WTC11 (cell line): ENCODE measurements around the gene SMOC2. TPM values are rescaled to one million over a fixed set of nuclear protein-coding genes. Genes with fewer than 3 reads are reported as not detected.

Experiments
- ATAC-seq: fragments of 200-7000 bp; cut with Tn5 transposase; 2 replicates; pipeline ENCODE4 v1.10.0; 2021; ENCODE audit warnings: mild to moderate bottlenecking, moderate library complexity
- CTCF ChIA-PET: fragments of 300-600 bp; sonication (Branson Sonifier 250); formaldehyde crosslinking; loops from one replicate; lab custom pipeline; 2021; ENCODE audit warnings: antibody characterized with exemption; lab: Charles Lee
- POLR2A ChIA-PET: fragments of 350-600 bp; sonication (Branson Sonifier 250); formaldehyde crosslinking; loops from one replicate; lab custom pipeline; 2021; ENCODE audit warnings: antibody characterized with exemption; lab: Charles Lee
- DNase-seq: peaks from one replicate; pipeline ENCODE4 v3.0.0; 2021; ENCODE audit warnings: low spot score
- H3K27ac Mint-ChIP-seq: 2 replicates; pipeline ENCODE4 v1.8.0; 2021; ENCODE audit warnings: mixed read lengths
- H3K27me3 Mint-ChIP-seq: 2 replicates; pipeline ENCODE4 v1.8.0; 2021; ENCODE audit warnings: low read depth, mild to moderate bottlenecking, moderate library complexity, mixed read lengths
- H3K36me3 Mint-ChIP-seq: 2 replicates; pipeline ENCODE4 v1.8.0; 2021; ENCODE audit warnings: mixed read lengths
- H3K4me1 Mint-ChIP-seq: 2 replicates; pipeline ENCODE4 v1.8.0; 2022; ENCODE audit warnings: mixed read lengths
- H3K4me3 Mint-ChIP-seq: 2 replicates; pipeline ENCODE4 v1.8.0; 2021; ENCODE audit warnings: mild to moderate bottlenecking, moderate library complexity, mixed read lengths
- H3K9me3 Mint-ChIP-seq: 2 replicates; pipeline ENCODE4 v1.8.0; 2021; ENCODE audit warnings: mixed read lengths
- CREB1 ChIP-seq: sonication (generic); formaldehyde crosslinking; IDR thresholded peaks from 2 replicates; pipeline ENCODE4 v1.8.0; 2023; ENCODE audit warnings: mild to moderate bottlenecking, missing genetic modification reagents
- HMGA2 ChIP-seq: fragments of 250-450 bp; sonication (Bioruptor Pico); IDR thresholded peaks from 2 replicates; pipeline ENCODE4 v1.4.0; 2021; ENCODE audit warnings: mild to moderate bottlenecking, moderate library complexity
- HMGXB4 ChIP-seq: sonication (generic); formaldehyde crosslinking; IDR thresholded peaks from 2 replicates; pipeline ENCODE4 v1.8.1; 2023; ENCODE audit warnings: mild to moderate bottlenecking, moderate library complexity, missing genetic modification reagents
- NFE2L1 ChIP-seq: sonication (generic); formaldehyde crosslinking; IDR thresholded peaks from 2 replicates; pipeline ENCODE4 v1.8.1; 2023; ENCODE audit warnings: missing genetic modification reagents
- NFYB ChIP-seq: sonication (generic); formaldehyde crosslinking; conservative IDR thresholded peaks from 2 replicates; pipeline ENCODE4 v1.8.0; 2022; ENCODE audit warnings: low read depth, missing genetic modification reagents
- NR2C2 ChIP-seq: sonication (generic); formaldehyde crosslinking; IDR thresholded peaks from 2 replicates; pipeline ENCODE4 v1.8.0; 2022; ENCODE audit warnings: mild to moderate bottlenecking, missing genetic modification reagents
- RORB ChIP-seq: fragments of 250-450 bp; sonication (Bioruptor Pico); IDR thresholded peaks from 2 replicates; pipeline ENCODE4 v1.9.0; 2021; ENCODE audit warnings: mild to moderate bottlenecking
- SMAD4 ChIP-seq: sonication (generic); formaldehyde crosslinking; IDR thresholded peaks from 2 replicates; pipeline ENCODE4 v1.8.0; 2022; ENCODE audit warnings: mild to moderate bottlenecking, missing genetic modification reagents
- SP1 ChIP-seq: sonication (generic); formaldehyde crosslinking; conservative IDR thresholded peaks from 2 replicates; pipeline ENCODE4 v1.8.1; 2022; ENCODE audit warnings: missing genetic modification reagents
- ZBTB21 ChIP-seq: sonication (generic); formaldehyde crosslinking; IDR thresholded peaks from 2 replicates; pipeline ENCODE4 v1.8.1; 2023; ENCODE audit warnings: mild to moderate bottlenecking, missing genetic modification reagents, borderline replicate concordance
- ZNF121 ChIP-seq: sonication (generic); formaldehyde crosslinking; IDR thresholded peaks from 2 replicates; pipeline ENCODE4 v1.8.0; 2023; ENCODE audit warnings: missing genetic modification reagents
- ZNF423 ChIP-seq: fragments of 250-450 bp; sonication (Bioruptor Pico); IDR thresholded peaks from 2 replicates; pipeline ENCODE4 v2.1.2; 2022; ENCODE audit warnings: mild to moderate bottlenecking, moderate library complexity
- total RNA-seq: library from RNA; stranded (reverse); gene quantifications from 3 replicates; pipeline ENCODE4 v1.2.3, GENCODE V29; 2021
- TF ChIP-seq, protein P1 (sequence below): sonication (generic); formaldehyde crosslinking; IDR thresholded peaks from 2 replicates; pipeline ENCODE4 v1.8.0; 2022; ENCODE audit warnings: mild to moderate bottlenecking, missing genetic modification reagents
- TF ChIP-seq, protein P2 (sequence below): fragments of 200-600 bp; IDR thresholded peaks from 2 replicates; pipeline ENCODE4 v1.8.0; 2022; ENCODE audit warnings: antibody characterized with exemption
- TF ChIP-seq, protein P3 (sequence below): fragments of 250-450 bp; sonication (Bioruptor Pico); conservative IDR thresholded peaks from 2 replicates; pipeline ENCODE4 v1.9.0; 2021; ENCODE audit warnings: mild to moderate bottlenecking
- TF ChIP-seq, protein P4 (sequence below): sonication (generic); formaldehyde crosslinking; IDR thresholded peaks from 2 replicates; pipeline ENCODE4 v1.8.0; 2023; ENCODE audit warnings: missing genetic modification reagents
- TF ChIP-seq, protein P5 (sequence below): sonication (generic); formaldehyde crosslinking; IDR thresholded peaks from 2 replicates; pipeline ENCODE4 v1.8.0; 2022; ENCODE audit warnings: mild to moderate bottlenecking, missing genetic modification reagents
- TF ChIP-seq, protein P6 (sequence below): sonication (generic); formaldehyde crosslinking; IDR thresholded peaks from 2 replicates; pipeline ENCODE4 v1.8.1; 2022; ENCODE audit warnings: low read depth, missing genetic modification reagents, borderline replicate concordance
- TF ChIP-seq, protein P7 (sequence below): sonication (generic); formaldehyde crosslinking; conservative IDR thresholded peaks from 2 replicates; pipeline ENCODE4 v1.8.1; 2023; ENCODE audit warnings: mild to moderate bottlenecking, low read depth, missing genetic modification reagents, moderate library complexity

The SMOC2 gene
- total RNA-seq, 1 experiment from 2014 or later: 3.9 TPM

- TF ChIP-seq, protein P1, sequence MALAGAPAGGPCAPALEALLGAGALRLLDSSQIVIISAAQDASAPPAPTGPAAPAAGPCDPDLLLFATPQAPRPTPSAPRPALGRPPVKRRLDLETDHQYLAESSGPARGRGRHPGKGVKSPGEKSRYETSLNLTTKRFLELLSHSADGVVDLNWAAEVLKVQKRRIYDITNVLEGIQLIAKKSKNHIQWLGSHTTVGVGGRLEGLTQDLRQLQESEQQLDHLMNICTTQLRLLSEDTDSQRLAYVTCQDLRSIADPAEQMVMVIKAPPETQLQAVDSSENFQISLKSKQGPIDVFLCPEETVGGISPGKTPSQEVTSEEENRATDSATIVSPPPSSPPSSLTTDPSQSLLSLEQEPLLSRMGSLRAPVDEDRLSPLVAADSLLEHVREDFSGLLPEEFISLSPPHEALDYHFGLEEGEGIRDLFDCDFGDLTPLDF (CRISPR knock-in tag): no peak
- TF ChIP-seq, protein P2, sequence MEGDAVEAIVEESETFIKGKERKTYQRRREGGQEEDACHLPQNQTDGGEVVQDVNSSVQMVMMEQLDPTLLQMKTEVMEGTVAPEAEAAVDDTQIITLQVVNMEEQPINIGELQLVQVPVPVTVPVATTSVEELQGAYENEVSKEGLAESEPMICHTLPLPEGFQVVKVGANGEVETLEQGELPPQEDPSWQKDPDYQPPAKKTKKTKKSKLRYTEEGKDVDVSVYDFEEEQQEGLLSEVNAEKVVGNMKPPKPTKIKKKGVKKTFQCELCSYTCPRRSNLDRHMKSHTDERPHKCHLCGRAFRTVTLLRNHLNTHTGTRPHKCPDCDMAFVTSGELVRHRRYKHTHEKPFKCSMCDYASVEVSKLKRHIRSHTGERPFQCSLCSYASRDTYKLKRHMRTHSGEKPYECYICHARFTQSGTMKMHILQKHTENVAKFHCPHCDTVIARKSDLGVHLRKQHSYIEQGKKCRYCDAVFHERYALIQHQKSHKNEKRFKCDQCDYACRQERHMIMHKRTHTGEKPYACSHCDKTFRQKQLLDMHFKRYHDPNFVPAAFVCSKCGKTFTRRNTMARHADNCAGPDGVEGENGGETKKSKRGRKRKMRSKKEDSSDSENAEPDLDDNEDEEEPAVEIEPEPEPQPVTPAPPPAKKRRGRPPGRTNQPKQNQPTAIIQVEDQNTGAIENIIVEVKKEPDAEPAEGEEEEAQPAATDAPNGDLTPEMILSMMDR: no peak
- no peak for TF ChIP-seq SMAD4 (CRISPR knock-in tag)
- TF ChIP-seq ZNF423 (CRISPR knock-in tag): no peak
- TF ChIP-seq, protein P3, sequence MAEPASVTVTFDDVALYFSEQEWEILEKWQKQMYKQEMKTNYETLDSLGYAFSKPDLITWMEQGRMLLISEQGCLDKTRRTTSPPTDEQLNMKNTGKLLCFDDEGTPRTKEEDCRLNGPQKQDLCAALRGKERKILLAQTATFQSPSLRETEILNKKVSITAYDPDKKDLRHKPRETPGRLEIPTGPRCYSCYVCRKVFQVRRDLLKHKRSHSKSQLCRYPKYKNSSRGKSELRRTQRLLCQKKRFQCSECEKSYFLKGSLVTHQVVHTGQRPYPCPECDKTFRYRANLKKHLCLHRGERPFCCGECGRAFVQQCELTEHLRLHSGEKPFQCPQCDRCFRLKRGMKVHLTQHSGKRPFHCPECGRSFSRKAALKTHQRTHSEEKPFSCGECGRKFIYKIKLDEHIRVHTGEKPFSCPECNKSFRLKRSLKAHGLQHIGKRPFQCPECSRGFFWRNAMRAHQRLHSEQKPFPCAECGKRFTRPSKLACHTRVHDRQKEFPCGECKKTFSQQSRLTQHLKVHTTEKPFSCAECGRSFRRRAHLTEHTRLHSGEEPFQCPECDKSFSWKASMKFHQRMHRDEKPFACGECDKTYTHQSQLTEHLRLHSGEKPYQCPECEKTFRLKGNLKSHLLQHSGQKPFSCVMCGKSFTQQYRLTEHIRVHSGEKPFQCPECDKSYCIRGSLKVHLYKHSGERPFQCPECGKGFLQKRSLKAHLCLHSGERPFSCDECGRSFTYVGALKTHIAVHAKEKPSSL (CRISPR knock-in tag): no peak
- TF ChIP-seq NR2C2: no peak
- TF ChIP-seq, all 79 proteins: peak for 0
Observed at GRCh38 chr6:168582571-168582981, 141.6 kb downstream of the SMOC2 start (continued).

- TF ChIP-seq SP1 (CRISPR knock-in tag): no peak
- no peak for TF ChIP-seq NFYB (CRISPR knock-in tag)
- no peak for TF ChIP-seq ZBTB21 (CRISPR knock-in tag)
- TF ChIP-seq NFE2L1 (CRISPR knock-in tag): no peak
- TF ChIP-seq CREB1 (CRISPR knock-in tag): no peak
- peaks cover 8% of the 10 kb centered on the region; the same call in 1 of the 2 replicates for H3K4me1 Mint-ChIP-seq
- DNase-seq: no peak
- CTCF ChIA-PET: interaction anchor here (0.8 to 1.1 kb wide), 2 partner anchors 20 to 127 kb away, joined by 3 read pairs; no protein-coding TSS in a partner anchor
- H3K27me3 Mint-ChIP-seq: no peaks in the 10 kb centered on the region
- no peaks in the 10 kb centered on the region for H3K9me3 Mint-ChIP-seq
- H3K27ac Mint-ChIP-seq: no peak overlapping the region
- ATAC-seq: no peak
- POLR2A ChIA-PET: no interaction called here
- H3K36me3 Mint-ChIP-seq: no peaks in the 10 kb centered on the region
- no peak overlapping the region for H3K4me3 Mint-ChIP-seq
Observed at GRCh38 chr6:168583126-168583525, 142.1 kb downstream of the SMOC2 start.

GRCh38 chr6:168583821-168584220, 142.8 kb downstream of the SMOC2 start:
- DNase-seq: no peak
- ChIA-PET CTCF (no interaction called here), POLR2A (no interaction called here)
- Mint-ChIP-seq H3K36me3 (no peaks in the 10 kb centered on the region), H3K9me3 (no peaks in the 10 kb centered on the region), H3K4me3 (no peak overlapping the region), H3K4me1 (peaks cover 11% of the 10 kb centered on the region), H3K27ac (no peak overlapping the region), H3K27me3 (no peaks in the 10 kb centered on the region)
- no peak for ATAC-seq
- TF ChIP-seq, protein P4, sequence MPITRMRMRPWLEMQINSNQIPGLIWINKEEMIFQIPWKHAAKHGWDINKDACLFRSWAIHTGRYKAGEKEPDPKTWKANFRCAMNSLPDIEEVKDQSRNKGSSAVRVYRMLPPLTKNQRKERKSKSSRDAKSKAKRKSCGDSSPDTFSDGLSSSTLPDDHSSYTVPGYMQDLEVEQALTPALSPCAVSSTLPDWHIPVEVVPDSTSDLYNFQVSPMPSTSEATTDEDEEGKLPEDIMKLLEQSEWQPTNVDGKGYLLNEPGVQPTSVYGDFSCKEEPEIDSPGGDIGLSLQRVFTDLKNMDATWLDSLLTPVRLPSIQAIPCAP (CRISPR knock-in tag): no peak

DNA sequence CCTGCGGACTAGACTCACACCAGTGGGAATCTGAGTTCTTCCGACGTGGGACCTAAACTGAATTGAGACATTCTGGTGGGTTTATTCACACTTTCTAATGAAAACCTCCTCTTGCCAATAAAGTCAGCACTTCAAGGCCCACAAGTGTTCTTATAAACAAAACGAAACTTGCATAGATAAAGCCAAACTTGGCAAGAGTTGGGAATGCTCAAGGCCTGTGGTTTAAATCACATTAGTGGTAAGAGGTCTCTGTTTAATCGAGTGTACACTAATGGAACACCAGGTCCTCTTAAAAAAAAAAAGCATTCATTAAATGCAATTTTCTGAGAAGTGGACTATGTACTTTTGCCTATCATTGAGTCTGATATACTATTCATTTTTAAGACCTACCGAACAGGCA, 143.3 kb downstream of the SMOC2 start:
- Mint-ChIP-seq H3K4me3 (no peak overlapping the region), H3K27me3 (no peaks in the 10 kb centered on the region), H3K9me3 (no peaks in the 10 kb centered on the region), H3K27ac (no peak overlapping the region), H3K36me3 (no peaks in the 10 kb centered on the region), H3K4me1 (peaks cover 11% of the 10 kb centered on the region)
- ATAC-seq (no peak), DNase-seq (no peak)
- POLR2A ChIA-PET: no interaction called here
- CTCF ChIA-PET: no interaction called here
- TF ChIP-seq, protein P5, sequence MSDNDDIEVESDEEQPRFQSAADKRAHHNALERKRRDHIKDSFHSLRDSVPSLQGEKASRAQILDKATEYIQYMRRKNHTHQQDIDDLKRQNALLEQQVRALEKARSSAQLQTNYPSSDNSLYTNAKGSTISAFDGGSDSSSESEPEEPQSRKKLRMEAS (CRISPR knock-in tag): no peak
- TF ChIP-seq CREB1 (CRISPR knock-in tag): no peak
- no peak for TF ChIP-seq HMGXB4 (CRISPR knock-in tag)
- TF ChIP-seq NR2C2: no peak
- no peak for TF ChIP-seq RORB (CRISPR knock-in tag)
- no peak for TF ChIP-seq HMGA2 (CRISPR knock-in tag)
- TF ChIP-seq, protein P6, sequence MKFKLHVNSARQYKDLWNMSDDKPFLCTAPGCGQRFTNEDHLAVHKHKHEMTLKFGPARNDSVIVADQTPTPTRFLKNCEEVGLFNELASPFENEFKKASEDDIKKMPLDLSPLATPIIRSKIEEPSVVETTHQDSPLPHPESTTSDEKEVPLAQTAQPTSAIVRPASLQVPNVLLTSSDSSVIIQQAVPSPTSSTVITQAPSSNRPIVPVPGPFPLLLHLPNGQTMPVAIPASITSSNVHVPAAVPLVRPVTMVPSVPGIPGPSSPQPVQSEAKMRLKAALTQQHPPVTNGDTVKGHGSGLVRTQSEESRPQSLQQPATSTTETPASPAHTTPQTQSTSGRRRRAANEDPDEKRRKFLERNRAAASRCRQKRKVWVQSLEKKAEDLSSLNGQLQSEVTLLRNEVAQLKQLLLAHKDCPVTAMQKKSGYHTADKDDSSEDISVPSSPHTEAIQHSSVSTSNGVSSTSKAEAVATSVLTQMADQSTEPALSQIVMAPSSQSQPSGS (CRISPR knock-in tag): no peak
- TF ChIP-seq ZNF121 (CRISPR knock-in tag): no peak
- TF ChIP-seq, protein P7, sequence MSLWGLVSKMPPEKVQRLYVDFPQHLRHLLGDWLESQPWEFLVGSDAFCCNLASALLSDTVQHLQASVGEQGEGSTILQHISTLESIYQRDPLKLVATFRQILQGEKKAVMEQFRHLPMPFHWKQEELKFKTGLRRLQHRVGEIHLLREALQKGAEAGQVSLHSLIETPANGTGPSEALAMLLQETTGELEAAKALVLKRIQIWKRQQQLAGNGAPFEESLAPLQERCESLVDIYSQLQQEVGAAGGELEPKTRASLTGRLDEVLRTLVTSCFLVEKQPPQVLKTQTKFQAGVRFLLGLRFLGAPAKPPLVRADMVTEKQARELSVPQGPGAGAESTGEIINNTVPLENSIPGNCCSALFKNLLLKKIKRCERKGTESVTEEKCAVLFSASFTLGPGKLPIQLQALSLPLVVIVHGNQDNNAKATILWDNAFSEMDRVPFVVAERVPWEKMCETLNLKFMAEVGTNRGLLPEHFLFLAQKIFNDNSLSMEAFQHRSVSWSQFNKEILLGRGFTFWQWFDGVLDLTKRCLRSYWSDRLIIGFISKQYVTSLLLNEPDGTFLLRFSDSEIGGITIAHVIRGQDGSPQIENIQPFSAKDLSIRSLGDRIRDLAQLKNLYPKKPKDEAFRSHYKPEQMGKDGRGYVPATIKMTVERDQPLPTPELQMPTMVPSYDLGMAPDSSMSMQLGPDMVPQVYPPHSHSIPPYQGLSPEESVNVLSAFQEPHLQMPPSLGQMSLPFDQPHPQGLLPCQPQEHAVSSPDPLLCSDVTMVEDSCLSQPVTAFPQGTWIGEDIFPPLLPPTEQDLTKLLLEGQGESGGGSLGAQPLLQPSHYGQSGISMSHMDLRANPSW: no peak
